Esophagus muscularis mucosa (tissue), 3 donors: ENCODE data around the gene ASPDH.
"Not testable (repeated sequence)": the region's sequence is repeated elsewhere in the genome, so short reads cannot be mapped to it uniquely, and the experiment has no call there.

Experiments
- CTCF ChIP-seq, 3 experiments: fragments of 200-600 bp in 2 of 3; fragments of 450-650 bp in 1 of 3; sonication (generic) in 2 of 3; IDR thresholded peaks; one replicate each; pipeline ENCODE4 v1.5.1; 2017 to 2019; ENCODE audit warnings: antibody characterized with exemption in 3 of 3, mild to moderate bottlenecking in 2 of 3, moderate library complexity in 1 of 3
- POLR2A ChIP-seq: fragments of 450-650 bp; IDR thresholded peaks from one replicate; pipeline ENCODE4 v1.6.1; 2017; ENCODE audit warnings: antibody characterized with exemption, moderate library complexity, mild to moderate bottlenecking, low read depth
- POLR2AphosphoS5 ChIP-seq, 2 donors: sonication (generic); formaldehyde crosslinking; IDR thresholded peaks; one replicate each; pipeline ENCODE4 v1.6.1; 2017; ENCODE audit warnings: antibody characterized with exemption in 2 of 2

- not testable (repeated sequence) for TF ChIP-seq CTCF (IDR thresholded peaks at IDR 0.05); POLR2A; POLR2AphosphoS5 (IDR thresholded peaks at IDR 0.05)
Measured at GRCh38 chr19:50528052-50528451, 14.3 kb upstream of the ASPDH start.
